B cell (primary cell): ENCODE data around the gene SLC5A5. TPM values are rescaled to one million over a fixed set of nuclear protein-coding genes. Genes with fewer than 3 reads are reported as not detected.

ENCODE experiments used
- ATAC-seq: fragments of 200-7000 bp; cut with Tn5 transposase; one replicate; pipeline ENCODE4 v1.10.0; 2021; ENCODE audit warnings: low read depth, mild to moderate bottlenecking, moderate number of reproducible peaks, moderate library complexity
- CTCF ChIA-PET: fragments of 350-600 bp; sonication (Branson Sonifier 250); formaldehyde crosslinking; loops from one replicate; lab custom pipeline; 2021; ENCODE audit warnings: antibody characterized with exemption, inconsistent platforms; lab: Charles Lee
- POLR2A ChIA-PET: fragments of 350-600 bp; sonication (Branson Sonifier 250); formaldehyde crosslinking; loops from one replicate; lab custom pipeline; 2021; ENCODE audit warnings: antibody characterized with exemption; lab: Charles Lee
- DNase-seq: peaks from one replicate; pipeline ENCODE4 v3.0.0; 2013
- H2AFZ ChIP-seq: 2 replicates; pipeline ENCODE4 v1.6.1; 2012; ENCODE audit warnings: mild to moderate bottlenecking, low read depth, low read length; ENCODE audit not compliant: insufficient read depth, poor library complexity, severe bottlenecking
- H3K27ac ChIP-seq, 2 donors: 1 replicate in 1 of 2; 2 replicates in 1 of 2; pipeline ENCODE4 v1.5.1; 2012 to 2013; ENCODE audit warnings: low read length in 2 of 2, mild to moderate bottlenecking in 2 of 2, moderate library complexity in 1 of 2
- H3K27me3 ChIP-seq, 4 experiments: fragments of 200-600 bp in 1 of 4; sonication (generic) in 1 of 4; replicated peaks in 1 of 4; 1 replicate in 2 of 4; 2 replicates in 2 of 4; pipeline versions ENCODE4 v1.6.1 to v1.7.0; 2013 to 2016; ENCODE audit warnings: low read length in 3 of 4, mild to moderate bottlenecking in 2 of 4, mixed read lengths in 1 of 4, moderate library complexity in 1 of 4; ENCODE audit not compliant: insufficient read depth in 4 of 4, control insufficient read depth in 3 of 4; ENCODE audit errors: control extremely low read depth in 1 of 4
- H3K36me3 ChIP-seq, 2 experiments: replicated peaks in 1 of 2; 1 replicate in 1 of 2; 2 replicates in 1 of 2; pipeline versions ENCODE4 v1.6.1 to v1.7.1; 2013; ENCODE audit warnings: low read length in 1 of 2; ENCODE audit not compliant: insufficient read depth in 2 of 2, control insufficient read depth in 1 of 2; ENCODE audit errors: control extremely low read depth in 1 of 2, extremely low read depth in 1 of 2
- H3K4me1 ChIP-seq, 2 donors: fragments of 200-600 bp in 1 of 2; sonication (generic) in 1 of 2; 1 replicate in 1 of 2; 2 replicates in 1 of 2; pipeline versions ENCODE4 v1.5.1 to v1.6.1; 2013 to 2017; ENCODE audit warnings: low read length in 2 of 2; ENCODE audit not compliant: control insufficient read depth in 2 of 2, insufficient read depth in 2 of 2
- H3K4me2 ChIP-seq: replicated peaks from 2 replicates; pipeline ENCODE3; 2012; ENCODE audit warnings: mild to moderate bottlenecking, low read depth, low read length; ENCODE audit not compliant: poor library complexity, severe bottlenecking
- H3K4me3 ChIP-seq, 5 experiments: fragments of 200-600 bp in 1 of 5; sonication (generic) in 1 of 5; 1 replicate in 3 of 5; 2 replicates in 2 of 5; pipeline versions ENCODE4 v1.5.1 to v1.7.0; 2011 to 2016; ENCODE audit warnings: low read length in 4 of 5, mild to moderate bottlenecking in 4 of 5, low read depth in 2 of 5, control low read depth in 1 of 5, moderate library complexity in 1 of 5; ENCODE audit not compliant: insufficient read depth in 1 of 5; ENCODE audit errors: control extremely low read depth in 1 of 5, extremely low read depth in 1 of 5
- H3K79me2 ChIP-seq: fragments of 200-600 bp; sonication (generic); one replicate; pipeline ENCODE4 v1.6.0; 2016; ENCODE audit warnings: low read length; ENCODE audit not compliant: control insufficient read depth, insufficient read depth
- H3K9ac ChIP-seq: fragments of 200-600 bp; sonication (generic); 2 replicates; pipeline ENCODE4 v1.6.1; 2017; ENCODE audit warnings: mild to moderate bottlenecking, low read length, moderate library complexity
- H3K9me3 ChIP-seq, 3 donors: one replicate each; pipeline versions ENCODE4 v1.6.1 to v1.7.1; 2013; ENCODE audit warnings: low read length in 2 of 3; ENCODE audit not compliant: control insufficient read depth in 2 of 3, insufficient read depth in 1 of 3; ENCODE audit errors: control extremely low read depth in 1 of 3
- H4K20me1 ChIP-seq: 2 replicates; pipeline ENCODE4 v1.6.0; 2012; ENCODE audit warnings: mild to moderate bottlenecking, low read length; ENCODE audit not compliant: insufficient read depth, control insufficient read depth, poor library complexity, severe bottlenecking
- H3K27ac Mint-ChIP-seq: one replicate; pipeline ENCODE4 v1.8.0; 2021; ENCODE audit warnings: mixed read lengths
- H3K27me3 Mint-ChIP-seq: one replicate; pipeline ENCODE4 v1.8.0; 2021; ENCODE audit warnings: mixed read lengths
- H3K4me1 Mint-ChIP-seq: one replicate; pipeline ENCODE4 v1.8.0; 2021; ENCODE audit warnings: mixed read lengths
- H3K4me3 Mint-ChIP-seq: one replicate; pipeline ENCODE4 v1.8.0; 2021; ENCODE audit warnings: mixed read lengths
- H3K9me3 Mint-ChIP-seq: one replicate; pipeline ENCODE4 v1.8.0; 2022; ENCODE audit warnings: mixed read lengths; ENCODE audit not compliant: insufficient read depth
- CTCF ChIP-seq: fragments of 200-600 bp; IDR thresholded peaks from one replicate; pipeline ENCODE4 v1.8.0; 2022; ENCODE audit warnings: antibody characterized with exemption, mild to moderate bottlenecking
- EZH2 ChIP-seq: IDR thresholded peaks from 2 replicates; pipeline ENCODE4 v1.6.1; 2012; ENCODE audit warnings: borderline replicate concordance, low read depth, mild to moderate bottlenecking, moderate library complexity, low read length; ENCODE audit not compliant: insufficient read depth, poor library complexity, severe bottlenecking
- WGBS: methylation state at CpG from one replicate; pipeline ENCODE4 v1.1.5; 2013; ENCODE audit warnings: missing lambda C conversion rate; ENCODE audit not compliant: insufficient coverage; 5-methylcytosine and 5-hydroxymethylcytosine counted together
- intact Hi-C: fragments of 100-400 bp; cut with micrococcal nuclease; formaldehyde crosslinking; loops from one replicate; pipeline ENCODE4 v1.10.0; 2022
- polyA minus RNA-seq: library from RNA; depleted of rRNA, polyadenylated mRNA; stranded (reverse); fragments of >200 nt; gene quantifications from 2 replicates; pipeline ENCODE4 v1.2.3, GENCODE V29; 2012
- polyA plus RNA-seq: library from polyadenylated mRNA; depleted of rRNA; stranded (reverse); fragments of >200 nt; gene quantifications from 2 replicates; pipeline ENCODE4 v1.2.3, GENCODE V29; 2012
- total RNA-seq, 2 donors: library from RNA; stranded (reverse); fragments of 120-200 nt in 1 of 2; gene quantifications; 1 replicate in 1 of 2; 2 replicates in 1 of 2; pipeline versions ENCODE4 v1.2.3 to v1.2.4, GENCODE V29; 2013 to 2022

SLC5A5 gene
- total RNA-seq (0.07 and 0.12 TPM in 2 replicates), polyA plus RNA-seq (0.40 and 0.58 TPM in 2 replicates), polyA minus RNA-seq (0.60 and 0.71 TPM in 2 replicates)
- 0.89 TPM for total RNA-seq (2013)

- Histone ChIP-seq H4K20me1 (no peaks in the 10 kb centered on the region), H3K9ac (peak within 1 kb of the TSS; percentile 58), H2AFZ (peak within 1 kb of the TSS; percentile 87), H3K9me3 (peaks cover 0 to 13% (median 0%) of the 10 kb centered on the region in 3 donors), H3K27ac (no peak within 1 kb of the TSS), H3K4me2 (peak within 1 kb of the TSS; percentile 93), H3K4me1 (peaks cover 25 to 31% of the 10 kb centered on the region in 2 donors), H3K27me3 (peaks cover 0 to 33% (median 15%) of the 10 kb centered on the region in 4 experiments), H3K36me3 (no peaks in the 10 kb centered on the region), H3K79me2 (no peaks in the 10 kb centered on the region), H3K4me3 (peak within 1 kb of the TSS in 4 of 5 experiments; percentile 28 to 55 (median 44))
- Mint-ChIP-seq H3K27me3 (peaks cover 5% of the 10 kb centered on the region), H3K9me3 (no peaks in the 10 kb centered on the region), H3K27ac (no peak within 1 kb of the TSS), H3K4me1 (peaks cover 20% of the 10 kb centered on the region), H3K4me3 (peak within 1 kb of the TSS; percentile 74)
- ATAC-seq (no peak), DNase-seq (peak; percentile 47)
- intact Hi-C loops = loop anchor here (2.0 kb wide), 1 partner anchor 61 kb away; the partner anchor contains the start of gene CCDC124
- ChIA-PET POLR2A (interaction anchor here (0.5 to 1.8 kb wide), 3 partner anchors 12 to 79 kb away, joined by 3 to 7 read pairs (median 3); partner anchors contain the start of gene RPL18A), CTCF (interaction anchor here (0.8 to 4.2 kb wide), 3 partner anchors 12 to 66 kb away, joined by 3 to 23 read pairs (median 16); partner anchors contain the start of genes CCDC124 and RPL18A)
- 6% methylated on average over 22 of the region's 26 CpGs for WGBS
- TF ChIP-seq EZH2 (no peak), CTCF (no peak)
Observed at GRCh38 chr19:17871878-17872250, at the start of gene SLC5A5. TSS of gene SLC5A5 (plus strand) at chr19:17871945. CDS start at chr19:17872320, 375 bp downstream.

GRCh38 chr19:17824339-17824738 is 47.4 kb upstream of the SLC5A5 start:
- DNase-seq (no peak), ATAC-seq (no peak)
- Mint-ChIP-seq H3K27ac (no peak overlapping the region), H3K9me3 (no peaks in the 10 kb centered on the region), H3K4me1 (no peaks in the 10 kb centered on the region), H3K4me3 (no peak overlapping the region), H3K27me3 (no peaks in the 10 kb centered on the region)
- Histone ChIP-seq H3K79me2 (no peaks in the 10 kb centered on the region), H3K27me3 (no peaks in the 10 kb centered on the region), H4K20me1 (no peaks in the 10 kb centered on the region), H3K4me3 (no peak overlapping the region), H3K4me1 (no peaks in the 10 kb centered on the region), H2AFZ (no peak overlapping the region), H3K36me3 (peaks cover 0 to 16% of the 10 kb centered on the region in 2 experiments), H3K27ac (no peak overlapping the region), H3K4me2 (no peak overlapping the region), H3K9ac (no peak overlapping the region), H3K9me3 (no peaks in the 10 kb centered on the region)
- TF ChIP-seq EZH2 = no peak
- TF ChIP-seq CTCF = no peak
- ChIA-PET POLR2A (interaction anchor here (0.7 to 0.9 kb wide), 2 partner anchors 11 to 24 kb away, joined by 3 to 5 read pairs; partner anchors contain the start of gene JAK3), CTCF (interaction anchor here (0.7 kb wide), 1 partner anchor 8 kb away, joined by 3 read pairs; no protein-coding TSS in a partner anchor)
- intact Hi-C loops = no loop called here
- 92% methylated on average over 4 of the region's 8 CpGs for WGBS
